ENCODE measurements around the gene GPC6. TPM values are rescaled to one million over a fixed set of nuclear protein-coding genes. Genes with fewer than 3 reads are reported as not detected.

GPC6 gene
- polyA plus RNA-seq, 1 donor from 2014 or later = 9.0 TPM

DNA sequence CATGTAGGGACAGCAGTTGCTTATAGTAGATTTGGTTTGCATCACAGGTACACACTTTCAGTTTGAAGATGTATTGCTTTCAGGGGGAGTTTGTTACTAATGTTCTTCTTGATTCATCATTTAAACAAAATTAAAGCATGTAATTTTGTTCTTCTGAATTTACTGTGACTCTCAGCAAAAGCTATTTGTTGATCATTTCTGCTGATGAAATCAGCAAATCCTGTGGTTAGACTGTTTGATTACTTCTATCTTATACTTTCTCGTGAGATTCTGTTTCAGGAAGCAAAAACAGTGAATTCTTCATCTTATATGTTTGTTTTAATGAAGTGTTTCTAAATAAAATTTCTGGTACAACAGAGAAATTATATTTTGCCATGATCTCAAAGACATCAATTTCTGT lies 497.6 kb downstream of the GPC6 start:
- no peak overlapping the region for H3K4me2 ChIP-seq (ENCODE audit: low read length)
- no peaks in the 10 kb centered on the region for H3K9me2 ChIP-seq (ENCODE audit: insufficient read depth, low read length)
- no peaks in the 10 kb centered on the region for H3K27me3 ChIP-seq (ENCODE audit: insufficient read depth, low read depth, low read length)
- H3K4me3 ChIP-seq (ENCODE audit: low read length) = no peak overlapping the region
- no peaks in the 10 kb centered on the region for H3K9me3 ChIP-seq (ENCODE audit: low read length)
- H3K36me3 ChIP-seq (ENCODE audit: insufficient read depth, low read length) = no peaks in the 10 kb centered on the region
- no peaks in the 10 kb centered on the region for H3K79me2 ChIP-seq (replicated peaks; ENCODE audit: insufficient read depth, low read length)
- no peaks in the 10 kb centered on the region for H3F3A ChIP-seq (ENCODE audit: insufficient read depth, low read length, poor library complexity, severe bottlenecking)
- H3K9ac ChIP-seq (ENCODE audit: low read length) = no peak overlapping the region
- H3K27ac ChIP-seq (ENCODE audit: low read length) = no peak overlapping the region
- no peak overlapping the region for H2AFZ ChIP-seq (ENCODE audit: low read depth, low read length)
- TF ChIP-seq POLR2AphosphoS5 (IDR thresholded peaks at IDR 0.05) (no peak), MXI1 (conservative IDR thresholded peaks at IDR 0.05; ENCODE audit: poor library complexity, severe bottlenecking) (no peak), SMC3 (conservative IDR thresholded peaks at IDR 0.05; ENCODE audit: poor library complexity) (no peak), EZH2 (IDR thresholded peaks at IDR 0.05; ENCODE audit: borderline replicate concordance, insufficient read depth, low read length, poor library complexity, severe bottlenecking) (no peak), TAF1 (IDR thresholded peaks at IDR 0.05; ENCODE audit: low read depth) (no peak), RAD21 (conservative IDR thresholded peaks at IDR 0.05) (no peak), EP300 (conservative IDR thresholded peaks at IDR 0.05; ENCODE audit: poor library complexity, severe bottlenecking) (no peak)
- TF ChIP-seq, protein P1, sequence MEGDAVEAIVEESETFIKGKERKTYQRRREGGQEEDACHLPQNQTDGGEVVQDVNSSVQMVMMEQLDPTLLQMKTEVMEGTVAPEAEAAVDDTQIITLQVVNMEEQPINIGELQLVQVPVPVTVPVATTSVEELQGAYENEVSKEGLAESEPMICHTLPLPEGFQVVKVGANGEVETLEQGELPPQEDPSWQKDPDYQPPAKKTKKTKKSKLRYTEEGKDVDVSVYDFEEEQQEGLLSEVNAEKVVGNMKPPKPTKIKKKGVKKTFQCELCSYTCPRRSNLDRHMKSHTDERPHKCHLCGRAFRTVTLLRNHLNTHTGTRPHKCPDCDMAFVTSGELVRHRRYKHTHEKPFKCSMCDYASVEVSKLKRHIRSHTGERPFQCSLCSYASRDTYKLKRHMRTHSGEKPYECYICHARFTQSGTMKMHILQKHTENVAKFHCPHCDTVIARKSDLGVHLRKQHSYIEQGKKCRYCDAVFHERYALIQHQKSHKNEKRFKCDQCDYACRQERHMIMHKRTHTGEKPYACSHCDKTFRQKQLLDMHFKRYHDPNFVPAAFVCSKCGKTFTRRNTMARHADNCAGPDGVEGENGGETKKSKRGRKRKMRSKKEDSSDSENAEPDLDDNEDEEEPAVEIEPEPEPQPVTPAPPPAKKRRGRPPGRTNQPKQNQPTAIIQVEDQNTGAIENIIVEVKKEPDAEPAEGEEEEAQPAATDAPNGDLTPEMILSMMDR (IDR thresholded peaks at IDR 0.05; ENCODE audit: poor library complexity, severe bottlenecking) = no peak
- TF ChIP-seq, protein P2, sequence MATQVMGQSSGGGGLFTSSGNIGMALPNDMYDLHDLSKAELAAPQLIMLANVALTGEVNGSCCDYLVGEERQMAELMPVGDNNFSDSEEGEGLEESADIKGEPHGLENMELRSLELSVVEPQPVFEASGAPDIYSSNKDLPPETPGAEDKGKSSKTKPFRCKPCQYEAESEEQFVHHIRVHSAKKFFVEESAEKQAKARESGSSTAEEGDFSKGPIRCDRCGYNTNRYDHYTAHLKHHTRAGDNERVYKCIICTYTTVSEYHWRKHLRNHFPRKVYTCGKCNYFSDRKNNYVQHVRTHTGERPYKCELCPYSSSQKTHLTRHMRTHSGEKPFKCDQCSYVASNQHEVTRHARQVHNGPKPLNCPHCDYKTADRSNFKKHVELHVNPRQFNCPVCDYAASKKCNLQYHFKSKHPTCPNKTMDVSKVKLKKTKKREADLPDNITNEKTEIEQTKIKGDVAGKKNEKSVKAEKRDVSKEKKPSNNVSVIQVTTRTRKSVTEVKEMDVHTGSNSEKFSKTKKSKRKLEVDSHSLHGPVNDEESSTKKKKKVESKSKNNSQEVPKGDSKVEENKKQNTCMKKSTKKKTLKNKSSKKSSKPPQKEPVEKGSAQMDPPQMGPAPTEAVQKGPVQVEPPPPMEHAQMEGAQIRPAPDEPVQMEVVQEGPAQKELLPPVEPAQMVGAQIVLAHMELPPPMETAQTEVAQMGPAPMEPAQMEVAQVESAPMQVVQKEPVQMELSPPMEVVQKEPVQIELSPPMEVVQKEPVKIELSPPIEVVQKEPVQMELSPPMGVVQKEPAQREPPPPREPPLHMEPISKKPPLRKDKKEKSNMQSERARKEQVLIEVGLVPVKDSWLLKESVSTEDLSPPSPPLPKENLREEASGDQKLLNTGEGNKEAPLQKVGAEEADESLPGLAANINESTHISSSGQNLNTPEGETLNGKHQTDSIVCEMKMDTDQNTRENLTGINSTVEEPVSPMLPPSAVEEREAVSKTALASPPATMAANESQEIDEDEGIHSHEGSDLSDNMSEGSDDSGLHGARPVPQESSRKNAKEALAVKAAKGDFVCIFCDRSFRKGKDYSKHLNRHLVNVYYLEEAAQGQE (IDR thresholded peaks at IDR 0.05; ENCODE audit: borderline replicate concordance) = no peak
- no peaks in the 10 kb centered on the region for H4K20me1 ChIP-seq (ENCODE audit: insufficient read depth)

DNA sequence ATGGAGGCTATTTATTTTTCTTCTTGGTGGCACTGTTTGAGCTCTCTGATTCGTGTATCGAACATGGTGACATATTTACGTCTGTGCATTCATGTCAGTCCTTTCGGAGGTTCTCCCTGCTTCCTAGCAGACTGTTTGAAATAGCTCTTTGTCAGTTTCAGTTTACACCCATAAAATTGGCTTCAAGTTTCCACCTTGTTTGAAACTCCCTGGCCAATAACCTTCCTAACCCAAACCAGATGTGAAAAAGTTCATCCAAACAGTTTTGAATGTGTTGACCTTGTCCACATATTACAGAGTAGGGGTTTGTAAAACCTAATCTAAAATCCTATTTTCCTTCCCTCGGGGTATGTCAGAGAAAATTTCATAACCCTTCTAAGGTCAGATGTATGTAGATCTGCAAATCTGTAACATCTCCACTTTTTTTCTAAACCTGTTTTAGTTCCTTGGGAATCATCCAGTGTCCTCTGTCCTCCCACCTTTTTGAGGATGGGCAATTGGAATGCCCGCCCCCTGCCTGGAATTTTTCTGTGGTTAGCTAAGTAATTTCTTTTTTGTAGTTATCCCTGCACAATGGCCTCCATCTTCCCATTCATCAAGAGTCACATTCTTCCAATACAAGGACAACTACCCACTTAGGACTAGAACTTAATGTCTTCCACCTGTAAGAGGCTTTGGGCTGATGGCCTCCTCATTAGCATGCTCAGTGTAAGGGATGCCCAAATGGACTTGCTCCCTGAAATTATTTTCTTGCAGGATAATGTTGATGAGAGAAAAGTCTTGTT lies 499.8 kb downstream of the GPC6 start:
- TF ChIP-seq POLR2AphosphoS5 (IDR thresholded peaks at IDR 0.05) = no peak
- no peak for TF ChIP-seq EP300 (conservative IDR thresholded peaks at IDR 0.05; ENCODE audit: poor library complexity, severe bottlenecking)
- TF ChIP-seq MXI1 (conservative IDR thresholded peaks at IDR 0.05; ENCODE audit: poor library complexity, severe bottlenecking) = no peak
- no peak for TF ChIP-seq RAD21 (conservative IDR thresholded peaks at IDR 0.05)
- TF ChIP-seq, protein P1 (IDR thresholded peaks at IDR 0.05; ENCODE audit: poor library complexity, severe bottlenecking) = no peak
- no peak for TF ChIP-seq TAF1 (IDR thresholded peaks at IDR 0.05; ENCODE audit: low read depth)
- TF ChIP-seq SMC3 (conservative IDR thresholded peaks at IDR 0.05; ENCODE audit: poor library complexity) = no peak
- TF ChIP-seq, protein P2 (IDR thresholded peaks at IDR 0.05; ENCODE audit: borderline replicate concordance) = no peak
- no peak overlapping the region for H3K27ac ChIP-seq (ENCODE audit: low read length)
- H4K20me1 ChIP-seq (ENCODE audit: insufficient read depth) = no peaks in the 10 kb centered on the region
- no peaks in the 10 kb centered on the region for H3K27me3 ChIP-seq (ENCODE audit: insufficient read depth, low read depth, low read length)
- H3K36me3 ChIP-seq (ENCODE audit: insufficient read depth, low read length) = no peaks in the 10 kb centered on the region
- H3K9me3 ChIP-seq (ENCODE audit: low read length) = no peaks in the 10 kb centered on the region
- no peaks in the 10 kb centered on the region for H3F3A ChIP-seq (ENCODE audit: insufficient read depth, low read length, poor library complexity, severe bottlenecking)
- H3K79me2 ChIP-seq (replicated peaks; ENCODE audit: insufficient read depth, low read length) = no peaks in the 10 kb centered on the region
- no peaks in the 10 kb centered on the region for H3K9me2 ChIP-seq (ENCODE audit: insufficient read depth, low read length)
- no peak overlapping the region for H3K4me2 ChIP-seq (ENCODE audit: low read length)
- no peak overlapping the region for H2AFZ ChIP-seq (ENCODE audit: low read depth, low read length)
- H3K4me3 ChIP-seq (ENCODE audit: low read length) = no peak overlapping the region
- H3K9ac ChIP-seq (ENCODE audit: low read length) = no peak overlapping the region

All from neural cell (in vitro differentiated cells).